Vagina (tissue), 2 donors: ENCODE data around the gene UBA7. TPM values are rescaled to one million over a fixed set of nuclear protein-coding genes. Genes with fewer than 3 reads are reported as not detected.
A peak's percentile ranks its signal among the peaks of the same experiment; 100 is the strongest.
"Not testable (repeated sequence)": the region's sequence is repeated elsewhere in the genome, so short reads cannot be mapped to it uniquely, and the experiment has no call there.

Experiments used
- DNase-seq, 2 donors: peaks; one replicate each; pipeline ENCODE4 v3.0.0-alpha.2; 2017; ENCODE audit errors: extremely low spot score in 2 of 2
- H3K27ac ChIP-seq: fragments of 200-600 bp; sonication (generic); one replicate; pipeline ENCODE4 v1.5.1; 2019
- H3K27me3 ChIP-seq: fragments of 200-600 bp; sonication (generic); one replicate; pipeline ENCODE4 v1.5.1; 2019
- H3K36me3 ChIP-seq, 2 donors: fragments of 200-600 bp; sonication (generic); one replicate each; pipeline ENCODE4 v1.5.1; 2017 to 2019
- H3K4me1 ChIP-seq: fragments of 200-600 bp; sonication (generic); one replicate; pipeline ENCODE4 v1.5.1; 2019
- H3K4me3 ChIP-seq, 2 donors: fragments of 200-600 bp; sonication (generic); 1 replicate in 1 of 2; 2 replicates in 1 of 2; pipeline ENCODE4 v1.5.1; 2016 to 2019
- H3K9me3 ChIP-seq: fragments of 200-600 bp; sonication (generic); one replicate; pipeline ENCODE4 v1.5.1; 2019
- POLR2A ChIP-seq, 2 donors: fragments of 450-650 bp; IDR thresholded peaks; one replicate each; pipeline ENCODE4 v1.6.1; 2017; ENCODE audit warnings: antibody characterized with exemption in 2 of 2, mild to moderate bottlenecking in 2 of 2, moderate library complexity in 2 of 2
- POLR2AphosphoS5 ChIP-seq, 2 donors: sonication (generic); formaldehyde crosslinking; IDR thresholded peaks; one replicate each; pipeline ENCODE4 v1.9.0; 2017; ENCODE audit warnings: antibody characterized with exemption in 2 of 2, mild to moderate bottlenecking in 2 of 2, low read depth in 1 of 2; ENCODE audit not compliant: insufficient read depth in 1 of 2
- intact Hi-C: fragments of 100-400 bp; cut with DNase I; formaldehyde crosslinking; loops from one replicate; pipeline ENCODE4 v1.15.1; 2023
- total RNA-seq: library from RNA; depleted of rRNA; stranded (reverse); fragments of >200 nt; gene quantifications from one replicate; pipeline ENCODE4 v1.2.3, GENCODE V29; 2016
- TF ChIP-seq, protein P1 (sequence below), 3 experiments: fragments of 450-650 bp in 2 of 3; fragments of 200-600 bp in 1 of 3; sonication (generic) in 1 of 3; IDR thresholded peaks; one replicate each; pipeline ENCODE4 v1.5.1; 2017 to 2019; ENCODE audit warnings: antibody characterized with exemption in 3 of 3, mild to moderate bottlenecking in 2 of 3, moderate library complexity in 2 of 3

Gene UBA7
- total RNA-seq, 1 donor from 2014 or later = 68.3 TPM

DNA sequence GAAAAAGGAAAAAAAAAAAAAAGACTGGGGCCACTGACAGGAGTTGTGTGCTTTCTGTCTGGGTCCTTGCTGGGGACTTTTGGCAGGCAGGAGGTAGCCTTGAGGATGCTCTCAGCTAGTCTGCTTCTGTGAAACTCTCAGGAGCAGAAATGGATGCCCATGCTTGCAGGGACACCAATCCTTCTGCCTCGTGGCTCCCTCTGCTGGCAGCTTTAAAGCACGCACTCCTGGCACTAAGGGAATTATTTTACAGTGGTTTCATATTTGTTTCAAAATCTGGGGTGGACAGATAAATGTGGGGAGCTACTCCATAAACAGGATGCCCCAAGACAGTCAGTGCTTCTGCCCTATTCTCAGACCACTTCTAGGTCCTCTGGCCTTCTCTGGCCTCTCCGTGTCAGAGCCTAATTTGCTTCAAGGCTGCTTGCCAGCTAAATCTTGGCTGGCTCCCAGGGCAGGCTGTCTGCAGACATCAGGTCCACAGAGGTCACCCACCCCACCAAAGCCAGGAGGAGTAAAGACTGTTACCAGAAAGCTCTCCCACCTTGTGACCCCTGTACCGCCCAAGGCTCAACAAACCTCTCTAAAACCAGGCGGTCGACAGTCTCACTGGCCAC, 25.5 kb upstream of the UBA7 start:
- Histone ChIP-seq H3K27ac (peak overlapping the region; percentile 47), H3K4me3 (no peak overlapping the region), H3K4me1 (peaks cover 6% of the 10 kb centered on the region), H3K27me3 (no peaks in the 10 kb centered on the region), H3K9me3 (no peaks in the 10 kb centered on the region), H3K36me3 (no peaks in the 10 kb centered on the region)
- intact Hi-C loops = no loop called here
- TF ChIP-seq POLR2AphosphoS5 (IDR thresholded peaks at IDR 0.05; ENCODE audit: insufficient read depth in 1 of 2, low read depth in 1 of 2) (peak; percentile 16 to 70), POLR2A (IDR thresholded peaks at IDR 0.05) (no peak)
- TF ChIP-seq, protein P1, sequence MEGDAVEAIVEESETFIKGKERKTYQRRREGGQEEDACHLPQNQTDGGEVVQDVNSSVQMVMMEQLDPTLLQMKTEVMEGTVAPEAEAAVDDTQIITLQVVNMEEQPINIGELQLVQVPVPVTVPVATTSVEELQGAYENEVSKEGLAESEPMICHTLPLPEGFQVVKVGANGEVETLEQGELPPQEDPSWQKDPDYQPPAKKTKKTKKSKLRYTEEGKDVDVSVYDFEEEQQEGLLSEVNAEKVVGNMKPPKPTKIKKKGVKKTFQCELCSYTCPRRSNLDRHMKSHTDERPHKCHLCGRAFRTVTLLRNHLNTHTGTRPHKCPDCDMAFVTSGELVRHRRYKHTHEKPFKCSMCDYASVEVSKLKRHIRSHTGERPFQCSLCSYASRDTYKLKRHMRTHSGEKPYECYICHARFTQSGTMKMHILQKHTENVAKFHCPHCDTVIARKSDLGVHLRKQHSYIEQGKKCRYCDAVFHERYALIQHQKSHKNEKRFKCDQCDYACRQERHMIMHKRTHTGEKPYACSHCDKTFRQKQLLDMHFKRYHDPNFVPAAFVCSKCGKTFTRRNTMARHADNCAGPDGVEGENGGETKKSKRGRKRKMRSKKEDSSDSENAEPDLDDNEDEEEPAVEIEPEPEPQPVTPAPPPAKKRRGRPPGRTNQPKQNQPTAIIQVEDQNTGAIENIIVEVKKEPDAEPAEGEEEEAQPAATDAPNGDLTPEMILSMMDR (IDR thresholded peaks at IDR 0.05) = peak; percentile 78 to 93 (median 80)
- DNase-seq = no peak

DNA sequence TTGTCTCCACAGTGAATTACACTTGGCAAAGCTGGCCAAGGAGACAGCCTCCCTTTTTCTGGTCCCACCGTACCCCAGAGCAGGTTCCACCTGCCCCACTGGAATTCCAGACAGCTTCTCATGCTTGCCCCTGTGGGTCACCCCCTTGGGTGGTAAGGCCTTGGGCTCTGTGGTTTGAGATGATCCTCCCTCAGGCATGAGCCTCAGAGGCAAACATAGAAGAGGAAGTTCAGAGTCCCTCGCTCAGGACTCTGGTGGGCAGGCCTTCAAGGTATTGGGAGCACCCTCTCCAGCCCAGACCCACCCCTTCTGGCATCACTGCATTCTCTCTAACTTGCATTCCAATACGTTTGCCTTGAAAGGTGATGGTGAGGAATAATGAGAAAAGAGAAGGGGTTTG, 17.6 kb upstream of the UBA7 start:
- H3K36me3 ChIP-seq = no peaks in the 10 kb centered on the region
- no peaks in the 10 kb centered on the region for H3K9me3 ChIP-seq
- H3K4me3 ChIP-seq = no peak overlapping the region
- no peaks in the 10 kb centered on the region for H3K4me1 ChIP-seq
- intact Hi-C loops = no loop called here
- no peaks in the 10 kb centered on the region for H3K27me3 ChIP-seq
- no peak for DNase-seq
- no peak overlapping the region for H3K27ac ChIP-seq
- TF ChIP-seq POLR2A (IDR thresholded peaks at IDR 0.05) = no peak
- no peak for TF ChIP-seq POLR2AphosphoS5 (IDR thresholded peaks at IDR 0.05; ENCODE audit: insufficient read depth in 1 of 2, low read depth in 1 of 2)
- TF ChIP-seq, protein P1 (IDR thresholded peaks at IDR 0.05) = no peak

DNA sequence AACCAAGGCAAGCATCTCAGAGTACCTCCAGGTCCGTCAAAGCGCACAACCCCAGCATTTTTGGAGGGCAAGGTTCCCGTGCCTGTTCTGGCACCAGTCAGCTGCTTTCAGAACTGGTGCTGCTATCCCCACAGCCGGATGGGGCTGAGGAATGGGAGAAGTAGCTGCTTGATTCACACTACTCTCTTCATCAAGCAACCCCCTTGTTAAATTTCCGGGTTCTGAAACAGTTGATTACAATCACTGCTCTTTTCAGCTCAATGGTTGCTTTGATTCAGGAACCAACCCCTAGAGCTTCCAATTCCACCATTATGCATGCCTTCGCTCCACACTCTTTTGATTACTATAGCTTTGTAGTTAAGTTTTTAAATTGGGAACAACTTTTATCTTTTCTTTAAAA, 12.3 kb upstream of the UBA7 start:
- no peak for DNase-seq
- Histone ChIP-seq H3K27me3 (no peaks in the 10 kb centered on the region), H3K36me3 (no peaks in the 10 kb centered on the region), H3K4me1 (no peaks in the 10 kb centered on the region), H3K4me3 (no peak overlapping the region), H3K27ac (no peak overlapping the region), H3K9me3 (no peaks in the 10 kb centered on the region)
- TF ChIP-seq POLR2A (IDR thresholded peaks at IDR 0.05) = no peak
- TF ChIP-seq, protein P1 (IDR thresholded peaks at IDR 0.05) = no peak
- TF ChIP-seq POLR2AphosphoS5 (IDR thresholded peaks at IDR 0.05; ENCODE audit: insufficient read depth in 1 of 2, low read depth in 1 of 2) = no peak
- intact Hi-C loops = no loop called here

DNA sequence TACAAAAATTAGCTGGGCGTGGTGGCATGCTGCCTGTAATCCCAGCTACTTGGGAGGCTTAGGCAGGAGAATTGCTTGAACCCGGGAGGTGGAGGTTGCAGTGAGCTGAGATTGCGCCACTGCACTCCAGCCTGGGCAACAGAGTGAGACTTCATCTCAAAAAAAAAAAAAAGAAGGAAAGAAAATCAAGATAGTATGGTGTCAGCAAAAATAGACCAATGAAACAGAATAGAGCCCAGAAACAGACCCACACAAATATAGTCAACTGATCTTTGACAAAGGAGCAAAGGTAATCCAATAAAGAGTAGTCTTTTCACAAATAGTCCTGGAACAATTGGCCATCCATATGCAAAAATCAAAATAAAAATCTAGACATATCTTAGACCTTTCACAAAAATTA, 9.4 kb upstream of the UBA7 start:
- DNase-seq, H3K27ac ChIP-seq, H3K4me3 ChIP-seq, H3K36me3 ChIP-seq, H3K9me3 ChIP-seq, intact Hi-C loops, H3K27me3 ChIP-seq, H3K4me1 ChIP-seq: not testable (repeated sequence)

GRCh38 chr3:49812916-49813496, 747 bp downstream of the UBA7 start:
- Histone ChIP-seq H3K4me1 (peaks cover 35% of the 10 kb centered on the region), H3K27ac (peak overlapping the region; percentile 65), H3K4me3 (peak overlapping the region; percentile 40 to 55), H3K9me3 (no peaks in the 10 kb centered on the region), H3K36me3 (peaks cover 0 to 16% of the 10 kb centered on the region in 2 donors), H3K27me3 (no peaks in the 10 kb centered on the region)
- DNase-seq = no peak
- TF ChIP-seq, protein P1 (IDR thresholded peaks at IDR 0.05) = no peak
- TF ChIP-seq POLR2AphosphoS5 (IDR thresholded peaks at IDR 0.05; ENCODE audit: insufficient read depth in 1 of 2, low read depth in 1 of 2) (no peak), POLR2A (IDR thresholded peaks at IDR 0.05) (no peak)
- intact Hi-C loops = no loop called here
